Stromal cell of bone marrow (primary cell): ENCODE data around the gene NCAN.

Source experiments
- DNase-seq: peaks from one replicate; pipeline ENCODE4 v3.0.0-alpha.2; 2012; ENCODE audit warnings: low read depth

Gene NCAN

DNA sequence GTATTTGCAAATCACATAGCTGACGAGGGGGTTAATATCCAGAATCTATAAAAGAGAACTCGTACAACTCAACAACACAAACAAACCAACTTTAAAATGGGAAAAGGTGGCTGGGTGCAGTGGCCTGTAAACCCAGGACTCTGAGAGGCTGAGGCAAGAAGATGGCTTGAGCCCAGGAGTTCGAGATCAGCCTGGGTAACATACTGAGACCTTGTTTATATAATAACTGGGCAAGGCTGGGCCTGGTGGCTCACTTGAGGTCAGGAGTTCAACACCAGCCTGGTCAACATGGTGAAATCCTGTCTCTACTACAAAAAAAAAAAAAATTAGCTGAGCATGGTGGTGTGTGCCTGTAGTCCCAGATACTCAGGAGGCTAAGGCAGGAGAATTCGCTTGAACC, 83.2 kb downstream of the NCAN start:
- DNase-seq = no peak

- DNase-seq = no peak
These were observed 85.4 kb downstream of the NCAN start for GRCh38 chr19:19296953-19297689.

DNA sequence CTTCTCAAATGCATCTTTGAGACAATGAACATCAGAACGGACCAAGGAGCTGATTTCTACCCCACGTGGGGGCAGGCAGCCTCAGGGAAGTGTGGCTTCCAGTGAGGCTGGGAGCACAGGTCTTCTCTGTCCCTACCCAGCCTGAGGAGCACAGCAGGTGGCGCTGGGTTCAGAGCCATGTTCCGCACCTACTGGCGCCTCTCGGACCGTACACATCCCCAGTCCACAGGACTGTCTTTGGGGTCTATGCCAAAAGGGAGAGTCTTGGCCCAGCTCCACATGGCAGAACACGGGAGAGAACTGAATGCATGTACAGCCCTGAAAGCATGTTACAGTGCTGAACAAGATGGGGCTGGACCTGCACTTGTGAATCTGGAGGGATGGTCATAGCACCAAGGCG, 86.0 kb downstream of the NCAN start:
- DNase-seq = no peak

- no peak for DNase-seq
These were observed 88.9 kb downstream of the NCAN start for GRCh38 chr19:19300613-19301012.
